HL-60 (cell line): ENCODE data around the gene BRIX1.
A peak's percentile ranks its signal among the peaks of the same experiment; 100 is the strongest.

Source experiments
- DNase-seq, 2 experiments: peaks; one replicate each; pipeline ENCODE4 v3.0.0-alpha.2; 2010 to 2020; ENCODE audit warnings: low read depth in 1 of 2, low spot score in 1 of 2
- H3K27ac ChIP-seq: fragments of 250-450 bp; sonication (Bioruptor Pico); replicated peaks from 2 replicates; pipeline ENCODE4 v1.5.1; 2020; ENCODE audit warnings: mild to moderate bottlenecking, moderate library complexity
- H3K27me3 ChIP-seq: fragments of 250-450 bp; sonication (Bioruptor Pico); 2 replicates; pipeline ENCODE4 v1.5.1; 2021; ENCODE audit warnings: mild to moderate bottlenecking, moderate library complexity; ENCODE audit not compliant: insufficient read depth, poor library complexity, severe bottlenecking
- H3K4me3 ChIP-seq: replicated peaks from 2 replicates; pipeline ENCODE4 v1.5.1; 2011; ENCODE audit warnings: mild to moderate bottlenecking, control low read depth, low read length; ENCODE audit not compliant: insufficient read depth
- CTCF ChIP-seq: IDR thresholded peaks from one replicate; pipeline ENCODE4 v1.5.1; 2011; ENCODE audit warnings: low read length, control low read depth, inconsistent platforms; ENCODE audit not compliant: insufficient read depth
- GABPA ChIP-seq: IDR thresholded peaks from 2 replicates; pipeline ENCODE4 v1.6.1; 2012; ENCODE audit warnings: low read depth
- POLR2AphosphoS5 ChIP-seq: IDR thresholded peaks from 2 replicates; pipeline ENCODE4 v1.6.1; 2012; ENCODE audit warnings: low read depth
- REST ChIP-seq: IDR thresholded peaks from 2 replicates; pipeline ENCODE4 v1.6.1; 2012; ENCODE audit warnings: low read depth; ENCODE audit not compliant: insufficient replicate concordance
- SPI1 ChIP-seq: IDR thresholded peaks from 2 replicates; pipeline ENCODE4 v1.6.1; 2012; ENCODE audit warnings: low read depth, mild to moderate bottlenecking, borderline replicate concordance
- long read RNA-seq: library from polyadenylated mRNA; unstranded; transcript quantifications from one replicate; pipeline ENCODE4 v2.0.0, GENCODE V29; 2020

Gene BRIX1
- long read RNA-seq, transcript BRIX1-201 (10 exons, 1,926 nt): major isoform, 410 of 428 reads
- long read RNA-seq, partial matches to known transcripts: 2 of 428 reads
- long read RNA-seq, other reads (novel, unspliced or antisense): 12 of 428 reads

GRCh38 chr5:34915139-34915855, at the start of gene BRIX1, which contains the start of gene RAD1:
Gene BRIX1, plus strand, starts transcription at chr5:34915711. Its CDS starts 28 bp downstream, at chr5:34915739.
Gene RAD1, minus strand, starts transcription at chr5:34915504. Its CDS starts 612 bp downstream, at chr5:34914892.
- Histone ChIP-seq H3K27me3 (no peaks in the 10 kb centered on the region), H3K4me3 (peak within 1 kb of the TSS; percentile 75), H3K27ac (peak within 1 kb of the TSS; percentile 93)
- peak; percentile 89 to 97 for DNase-seq
- peak; percentile 96 for TF ChIP-seq POLR2AphosphoS5
- peak; percentile 95 for TF ChIP-seq GABPA
- TF ChIP-seq SPI1: peak; percentile 66; the same call in 1 of the 2 replicates
- TF ChIP-seq REST: peak; percentile 76
- TF ChIP-seq CTCF: no peak

GRCh38 chr5:34866989-34867471, 48.5 kb upstream of the BRIX1 start:
- TF ChIP-seq SPI1: no peak
- TF ChIP-seq GABPA: no peak
- H3K27ac ChIP-seq: no peak overlapping the region
- no peaks in the 10 kb centered on the region for H3K27me3 ChIP-seq
- DNase-seq: no peak
- no peak overlapping the region for H3K4me3 ChIP-seq

- Histone ChIP-seq H3K27me3 (no peaks in the 10 kb centered on the region), H3K4me3 (no peak overlapping the region), H3K27ac (no peak overlapping the region)
- TF ChIP-seq POLR2AphosphoS5 (no peak), GABPA (no peak), CTCF (no peak), REST (no peak), SPI1 (no peak)
- DNase-seq: no peak
Observed at GRCh38 chr5:34867660-34868059, 47.9 kb upstream of the BRIX1 start.

GRCh38 chr5:34868791-34869190, 46.7 kb upstream of the BRIX1 start:
- Histone ChIP-seq H3K27ac (no peak overlapping the region), H3K4me3 (no peak overlapping the region), H3K27me3 (no peaks in the 10 kb centered on the region)
- no peak for DNase-seq
- TF ChIP-seq REST: no peak
